MCF 10A (cell line): ENCODE results near the gene CHRNA4. TPM values are rescaled to one million over a fixed set of nuclear protein-coding genes. Genes with fewer than 3 reads are reported as not detected.

Experiments used
- BruUV-seq: library from RNA; stranded (reverse); fragments of 400-500 nt; replicated peaks from 2 replicates; lab custom pipeline; 2021; lab: Mats Ljungman, UMichigan
- CTCF ChIA-PET: fragments of 300-600 bp; sonication (Branson Sonifier 250); formaldehyde crosslinking; extraction: SDS; loops from one replicate; lab custom pipeline; 2021; ENCODE audit warnings: antibody characterized with exemption, inconsistent platforms; lab: Yijun Ruan, JAX
- POLR2A ChIA-PET: fragments of 300-600, 350-650 bp; sonication (Branson Sonifier 250); formaldehyde crosslinking; extraction: SDS; loops from one replicate; lab custom pipeline; 2020; ENCODE audit warnings: antibody characterized with exemption, inconsistent platforms; lab: Yijun Ruan, JAX
- DNase-seq: peaks from one replicate; pipeline ENCODE4 v3.0.0-alpha.2; 2018; ENCODE audit not compliant: unreplicated experiment
- H3K27ac Mint-ChIP-seq: one replicate; pipeline ENCODE4 v1.8.0; 2022; ENCODE audit warnings: mild to moderate bottlenecking, low read depth, mixed read lengths; ENCODE audit not compliant: unreplicated experiment
- H3K27me3 Mint-ChIP-seq: one replicate; pipeline ENCODE4 v1.8.0; 2022; ENCODE audit warnings: mixed read lengths; ENCODE audit not compliant: insufficient read depth, unreplicated experiment
- H3K36me3 Mint-ChIP-seq: one replicate; pipeline ENCODE4 v1.8.0; 2022; ENCODE audit warnings: mild to moderate bottlenecking, moderate library complexity, mixed read lengths; ENCODE audit not compliant: insufficient read depth, unreplicated experiment
- H3K4me1 Mint-ChIP-seq: one replicate; pipeline ENCODE4 v1.8.0; 2022; ENCODE audit warnings: mixed read lengths; ENCODE audit not compliant: insufficient read depth, unreplicated experiment
- H3K4me3 Mint-ChIP-seq: one replicate; pipeline ENCODE4 v1.8.0; 2022; ENCODE audit warnings: mild to moderate bottlenecking, moderate library complexity, mixed read lengths; ENCODE audit not compliant: unreplicated experiment
- H3K9me3 Mint-ChIP-seq: one replicate; pipeline ENCODE4 v1.8.0; 2022; ENCODE audit warnings: mixed read lengths; ENCODE audit not compliant: unreplicated experiment
- CTCF ChIP-seq: fragments of 200-600 bp; IDR thresholded peaks from one replicate; pipeline ENCODE4 v1.8.0; 2022; ENCODE audit warnings: antibody characterized with exemption, mild to moderate bottlenecking; ENCODE audit not compliant: unreplicated experiment
- intact Hi-C: fragments of 100-400 bp; cut with micrococcal nuclease; formaldehyde crosslinking; loops from 2 replicates; pipeline ENCODE4 v1.14.1; 2022
- total RNA-seq: library from RNA; stranded (reverse); gene quantifications from 2 replicates; pipeline ENCODE4 v1.2.3, GENCODE V29; 2022

The CHRNA4 gene
- total RNA-seq, 1 experiment from 2014 or later = not detected

GRCh38 chr20:63369724-63370617 is 8.8 kb upstream of the CHRNA4 start:
- Mint-ChIP-seq H3K4me3 (no peak overlapping the region), H3K4me1 (no peaks in the 10 kb centered on the region), H3K27ac (no peak overlapping the region), H3K9me3 (no peaks in the 10 kb centered on the region), H3K27me3 (peaks cover 57% of the 10 kb centered on the region), H3K36me3 (no peaks in the 10 kb centered on the region)
- ChIA-PET POLR2A (no interaction called here), CTCF (interaction anchor here (1.1 kb wide), 1 partner anchor 76 kb away, joined by 3 read pairs; no protein-coding TSS in a partner anchor)
- intact Hi-C loops = no loop called here
- no peak for TF ChIP-seq CTCF
- DNase-seq = no peak
- BruUV-seq = no TSS peak

GRCh38 chr20:63369024-63369530 is 7.9 kb upstream of the CHRNA4 start:
- Mint-ChIP-seq H3K4me1 (no peaks in the 10 kb centered on the region), H3K4me3 (no peak overlapping the region), H3K36me3 (no peaks in the 10 kb centered on the region), H3K27ac (no peak overlapping the region), H3K9me3 (no peaks in the 10 kb centered on the region), H3K27me3 (peaks cover 55% of the 10 kb centered on the region)
- BruUV-seq = no TSS peak
- POLR2A ChIA-PET = no interaction called here
- DNase-seq = no peak
- intact Hi-C loops = no loop called here
- CTCF ChIA-PET = no interaction called here
- TF ChIP-seq CTCF = no peak

- no peak for DNase-seq
- POLR2A ChIA-PET = no interaction called here
- intact Hi-C loops = no loop called here
- no TSS peak for BruUV-seq
- Mint-ChIP-seq H3K36me3 (no peaks in the 10 kb centered on the region), H3K4me1 (no peaks in the 10 kb centered on the region), H3K27me3 (peaks cover 48% of the 10 kb centered on the region), H3K4me3 (no peak overlapping the region), H3K27ac (no peak overlapping the region), H3K9me3 (no peaks in the 10 kb centered on the region)
- TF ChIP-seq CTCF = no peak
- CTCF ChIA-PET = interaction anchor here (0.6 to 1.0 kb wide), 2 partner anchors 9 to 11 kb away, joined by 3 to 4 read pairs; no protein-coding TSS in a partner anchor
Measured at GRCh38 chr20:63368151-63368550, 7.0 kb upstream of the CHRNA4 start.

- H3K27ac Mint-ChIP-seq = no peak overlapping the region
- no peaks in the 10 kb centered on the region for H3K9me3 Mint-ChIP-seq
- CTCF ChIA-PET = interaction anchor here (0.6 to 1.0 kb wide), 2 partner anchors 9 to 11 kb away, joined by 3 to 4 read pairs; no protein-coding TSS in a partner anchor
- H3K36me3 Mint-ChIP-seq = no peaks in the 10 kb centered on the region
- BruUV-seq = no TSS peak
- no peak overlapping the region for H3K4me3 Mint-ChIP-seq
- TF ChIP-seq CTCF = no peak
- peaks cover 48% of the 10 kb centered on the region for H3K27me3 Mint-ChIP-seq
- intact Hi-C loops = no loop called here
- POLR2A ChIA-PET = no interaction called here
- H3K4me1 Mint-ChIP-seq = no peaks in the 10 kb centered on the region
- DNase-seq = no peak
Measured at GRCh38 chr20:63367446-63368055, 6.4 kb upstream of the CHRNA4 start.
